ENCODE data around the gene DUOXA1.

The DUOXA1 gene

GRCh38 chr15:45143056-45143455, 13.4 kb upstream of the DUOXA1 start:
- no peak for ATAC-seq

DNA sequence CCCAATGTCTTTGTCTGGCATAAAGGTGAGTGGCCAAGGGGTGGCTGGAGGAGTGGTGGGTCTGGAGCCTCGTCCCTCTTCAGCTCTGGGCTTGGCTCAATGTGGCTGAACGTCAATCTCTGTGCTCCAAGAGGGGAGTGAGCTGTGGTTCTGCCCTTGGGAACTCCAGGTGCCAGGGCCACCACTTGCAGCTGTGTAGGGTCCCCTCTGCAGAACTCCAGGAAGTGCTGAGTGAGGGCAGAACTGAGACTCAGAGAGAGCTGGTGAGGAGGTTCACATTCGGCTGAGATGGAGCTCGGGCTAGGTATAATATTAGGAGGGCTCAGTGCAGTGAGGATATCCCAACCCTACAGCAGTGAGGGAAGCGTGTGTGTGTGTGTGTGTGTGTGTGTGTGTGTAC, 11.7 kb upstream of the DUOXA1 start:
- no peak for ATAC-seq
- TF ChIP-seq RARB (CRISPR knock-in tag; IDR thresholded peaks at IDR 0.05), result no peak
- no peak for TF ChIP-seq GLIS3 (CRISPR knock-in tag; IDR thresholded peaks at IDR 0.05)
- TF ChIP-seq CREB5 (CRISPR knock-in tag; IDR thresholded peaks at IDR 0.05; ENCODE audit: low read depth), result no peak
- TF ChIP-seq OSR1 (CRISPR knock-in tag; IDR thresholded peaks at IDR 0.05), result no peak
- no peak for TF ChIP-seq TOX (CRISPR knock-in tag; IDR thresholded peaks at IDR 0.05; ENCODE audit: borderline replicate concordance)
- TF ChIP-seq ZC3H10 (CRISPR knock-in tag; IDR thresholded peaks at IDR 0.05), result no peak
- TF ChIP-seq ISL1 (CRISPR knock-in tag; IDR thresholded peaks at IDR 0.05), result no peak
- no peak for TF ChIP-seq CSDC2 (CRISPR knock-in tag; IDR thresholded peaks at IDR 0.05)

More at GRCh38 chr15:45143056-45143455, 13.4 kb upstream of the DUOXA1 start:
- TF ChIP-seq ZFP3 (CRISPR knock-in tag; IDR thresholded peaks at IDR 0.05) (no peak), CREB5 (CRISPR knock-in tag; IDR thresholded peaks at IDR 0.05; ENCODE audit: low read depth) (no peak), OSR1 (CRISPR knock-in tag; IDR thresholded peaks at IDR 0.05) (no peak), TSHZ2 (CRISPR knock-in tag; IDR thresholded peaks at IDR 0.05) (no peak), RARB (CRISPR knock-in tag; IDR thresholded peaks at IDR 0.05) (no peak), ZNF8 (CRISPR knock-in tag; IDR thresholded peaks at IDR 0.05) (no peak), TCF4 (CRISPR knock-in tag; IDR thresholded peaks at IDR 0.05; ENCODE audit: borderline replicate concordance) (no peak), TOX (CRISPR knock-in tag; IDR thresholded peaks at IDR 0.05; ENCODE audit: borderline replicate concordance) (no peak), PATZ1 (CRISPR knock-in tag; IDR thresholded peaks at IDR 0.05; ENCODE audit: borderline replicate concordance) (no peak), POU6F1 (CRISPR knock-in tag; IDR thresholded peaks at IDR 0.05; ENCODE audit: borderline replicate concordance, low read depth) (no peak), SNAI2 (CRISPR knock-in tag; IDR thresholded peaks at IDR 0.05) (no peak), ARNTL (CRISPR knock-in tag; IDR thresholded peaks at IDR 0.05; ENCODE audit: borderline replicate concordance, low read depth) (no peak), ISL1 (CRISPR knock-in tag; IDR thresholded peaks at IDR 0.05) (no peak), ZNF70 (CRISPR knock-in tag; IDR thresholded peaks at IDR 0.05) (no peak), ZC3H10 (CRISPR knock-in tag; IDR thresholded peaks at IDR 0.05) (no peak)

GRCh38 chr15:45140557-45141250, 11.0 kb upstream of the DUOXA1 start:
- no peak for ATAC-seq
- no peak for TF ChIP-seq POU6F1 (CRISPR knock-in tag; IDR thresholded peaks at IDR 0.05; ENCODE audit: borderline replicate concordance, low read depth)
- TF ChIP-seq ESRRG (CRISPR knock-in tag; IDR thresholded peaks at IDR 0.05), result no peak
- no peak for TF ChIP-seq ARNTL (CRISPR knock-in tag; IDR thresholded peaks at IDR 0.05; ENCODE audit: borderline replicate concordance, low read depth)
- no peak for TF ChIP-seq ZFP3 (CRISPR knock-in tag; IDR thresholded peaks at IDR 0.05)
- TF ChIP-seq TOX (CRISPR knock-in tag; IDR thresholded peaks at IDR 0.05; ENCODE audit: borderline replicate concordance), result no peak
- no peak for TF ChIP-seq CREB5 (CRISPR knock-in tag; IDR thresholded peaks at IDR 0.05; ENCODE audit: low read depth)
- no peak for TF ChIP-seq RARB (CRISPR knock-in tag; IDR thresholded peaks at IDR 0.05)
- no peak for TF ChIP-seq PATZ1 (CRISPR knock-in tag; IDR thresholded peaks at IDR 0.05; ENCODE audit: borderline replicate concordance)
- no peak for TF ChIP-seq ZC3H10 (CRISPR knock-in tag; IDR thresholded peaks at IDR 0.05)
- no peak for TF ChIP-seq TCF4 (CRISPR knock-in tag; IDR thresholded peaks at IDR 0.05; ENCODE audit: borderline replicate concordance)
- no peak for TF ChIP-seq ZFP30 (CRISPR knock-in tag; IDR thresholded peaks at IDR 0.05)
- no peak for TF ChIP-seq ZNF70 (CRISPR knock-in tag; IDR thresholded peaks at IDR 0.05)
- no peak for TF ChIP-seq BACH2 (CRISPR knock-in tag; IDR thresholded peaks at IDR 0.05; ENCODE audit: borderline replicate concordance)

Measured in SK-N-SH treated with all-trans-retinoic acid at 6 μM for 48 hours (cell line).